ENCODE measurements around the gene GTF3C5. TPM values are rescaled to one million over a fixed set of nuclear protein-coding genes. Genes with fewer than 3 reads are reported as not detected.

The GTF3C5 gene
- total and polyA plus RNA-seq, 12 donors, result 29.4 to 79.1 (median 36.6) TPM

DNA sequence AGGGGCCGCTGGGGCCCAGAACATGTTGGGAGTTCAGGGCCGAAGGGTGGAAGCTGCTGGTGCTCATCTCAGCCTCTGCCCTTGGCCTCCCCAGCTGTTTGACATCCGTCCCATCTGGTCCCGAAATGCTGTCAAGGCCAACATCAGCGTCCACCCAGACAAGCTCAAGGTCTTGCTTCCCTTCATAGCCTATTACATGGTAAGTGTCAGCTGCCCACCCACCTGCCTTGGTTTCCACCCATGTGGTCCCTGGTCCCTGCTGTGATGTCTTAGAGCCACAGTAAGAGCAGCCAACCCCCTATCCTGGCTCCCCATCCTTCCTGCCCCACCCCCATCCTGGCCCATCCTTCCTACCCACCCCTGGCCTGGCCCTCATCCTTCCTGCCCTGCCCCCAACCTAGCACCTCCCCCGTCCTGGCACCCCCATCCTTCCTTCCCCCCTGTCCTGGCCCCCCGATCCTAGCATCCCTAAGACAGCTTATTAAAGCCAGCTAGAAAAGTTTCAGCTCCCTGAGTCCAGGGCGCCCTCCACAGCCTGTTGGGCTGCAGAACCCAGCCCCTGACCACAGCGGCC lies 21.3 kb downstream of the GTF3C5 start:
- DNase-seq, result no peak
- Histone ChIP-seq H3K9me3 (no peaks in the 10 kb centered on the region), H3K27ac (no peak overlapping the region), H3K4me3 (no peak overlapping the region), H3K27me3 (no peaks in the 10 kb centered on the region), H3K36me3 (peaks cover 0 to 98% (median 26%) of the 10 kb centered on the region in 9 donors), H3K4me1 (peaks cover 0 to 25% (median 8%) of the 10 kb centered on the region in 9 donors)
- ATAC-seq, result no peak
- intact Hi-C loops (cut with DNase I), result loop anchor here in 2 of 10 donors (5.0 to 10.0 kb wide), 2 partner anchors 93 to 95 kb away; no protein-coding TSS in a partner anchor
- WGBS, 2 donors, result 90 to 93% methylated on average over 9 of the region's 9 CpGs
- no peak for TF ChIP-seq CTCF (IDR thresholded peaks at IDR 0.05)

DNA sequence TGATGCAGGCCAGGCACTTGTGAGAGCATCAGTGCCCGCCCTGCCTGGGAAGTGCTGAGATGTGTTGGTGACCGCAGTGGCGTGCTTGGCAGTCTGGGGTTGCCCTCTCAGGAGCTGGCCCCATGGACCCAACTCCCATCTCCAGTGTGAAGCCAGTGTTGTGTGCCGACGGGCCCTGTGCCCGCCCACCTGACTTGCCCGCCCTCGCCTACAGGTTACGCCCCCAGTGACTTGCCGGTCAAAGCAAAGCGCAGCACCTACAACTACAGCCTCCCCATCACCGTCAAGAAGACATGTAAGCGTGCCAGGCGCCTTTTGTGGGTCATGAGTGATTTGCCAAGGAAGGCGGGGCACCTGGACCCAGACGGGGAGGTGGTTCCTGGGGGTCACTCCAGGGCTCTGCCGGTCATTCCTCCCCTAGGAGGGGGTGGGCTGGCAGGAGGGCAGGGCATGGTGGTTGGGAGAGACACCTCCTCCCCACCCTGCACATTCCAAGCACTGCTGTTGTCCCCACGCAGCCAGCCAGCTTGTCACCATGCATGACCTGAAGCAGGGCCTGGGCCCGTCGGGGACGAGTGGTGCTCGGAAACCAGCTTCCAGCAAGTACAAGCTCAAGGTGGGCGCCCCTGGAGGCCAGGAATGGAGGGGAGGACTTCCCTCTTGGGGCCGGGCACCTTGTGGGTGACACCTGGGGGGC lies 23.5 kb downstream of the GTF3C5 start:
- WGBS, 2 donors, result 46 to 67% methylated on average over 24 of the region's 24 CpGs
- Histone ChIP-seq H3K4me3 (peak overlapping the region in 1 of 10 donors; percentile 14), H3K4me1 (peaks cover under 1 to 26% (median 13%) of the 10 kb centered on the region in 9 donors), H3K36me3 (peaks cover 0 to 92% (median 26%) of the 10 kb centered on the region in 9 donors), H3K27me3 (no peaks in the 10 kb centered on the region), H3K27ac (peak overlapping the region; percentile 71 to 95 (median 89)), H3K9me3 (no peaks in the 10 kb centered on the region)
- ATAC-seq, result peak; percentile 43 to 81 (median 69)
- TF ChIP-seq CTCF (IDR thresholded peaks at IDR 0.05), result peak in 1 of 9 donors; percentile 12
- peak; percentile 49 to 55 for DNase-seq
- intact Hi-C loops (cut with DNase I), result loop anchor here in 2 of 10 donors (5.0 to 10.0 kb wide), 2 partner anchors 90 to 93 kb away; no protein-coding TSS in a partner anchor

DNA sequence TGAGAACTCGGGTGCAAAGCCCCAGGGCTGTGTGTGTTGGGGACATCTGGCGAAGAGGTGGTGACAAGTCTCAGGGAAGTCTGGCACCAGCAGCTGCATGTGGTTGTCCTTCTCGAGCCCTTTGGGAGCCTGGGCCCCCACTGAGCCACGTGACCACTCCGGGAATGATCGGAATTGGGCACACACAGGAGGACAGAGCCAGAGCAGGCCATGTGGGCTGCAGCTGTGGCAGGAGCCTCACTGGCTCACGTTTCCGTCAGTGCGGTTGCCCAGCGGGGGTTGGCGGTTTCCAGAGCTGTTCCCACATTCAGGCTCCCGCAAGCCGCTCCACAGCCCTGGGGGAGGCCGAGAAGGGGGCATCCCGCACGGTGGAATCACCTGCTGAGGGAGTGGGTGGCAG lies 24.2 kb downstream of the GTF3C5 start:
- peak in 1 of 9 donors; percentile 1 for TF ChIP-seq CTCF (IDR thresholded peaks at IDR 0.05)
- peak; percentile 82 to 95 (median 90) for ATAC-seq
- Histone ChIP-seq H3K9me3 (no peaks in the 10 kb centered on the region), H3K4me3 (no peak overlapping the region), H3K4me1 (peaks cover 7 to 32% (median 19%) of the 10 kb centered on the region in 9 donors), H3K27ac (peak overlapping the region; percentile 71 to 95 (median 89)), H3K36me3 (peaks cover 0 to 85% (median 26%) of the 10 kb centered on the region in 9 donors), H3K27me3 (no peaks in the 10 kb centered on the region)
- peak; percentile 74 to 82 for DNase-seq
- intact Hi-C loops (cut with DNase I), result loop anchor here in 2 of 10 donors (5.0 to 10.0 kb wide), 2 partner anchors 90 to 92 kb away; no protein-coding TSS in a partner anchor
- WGBS, 2 donors, result 37 to 66% methylated on average over 16 of the region's 16 CpGs

- no peak for TF ChIP-seq CTCF (IDR thresholded peaks at IDR 0.05)
- Histone ChIP-seq H3K4me3 (no peak overlapping the region), H3K9me3 (no peaks in the 10 kb centered on the region), H3K27ac (peak overlapping the region in 8 of 10 donors; percentile 74 to 95 (median 92)), H3K4me1 (peaks cover 8 to 40% (median 25%) of the 10 kb centered on the region in 9 donors), H3K27me3 (no peaks in the 10 kb centered on the region), H3K36me3 (peaks cover 0 to 76% (median 22%) of the 10 kb centered on the region in 9 donors)
- DNase-seq (no peak), ATAC-seq (no peak)
- intact Hi-C loops (cut with DNase I), result loop anchor here in 1 of 10 donors (10.0 kb wide), 1 partner anchor 89 kb away; no protein-coding TSS in a partner anchor
- 95 to 96% methylated on average over 17 of the region's 17 CpGs for WGBS, 2 donors
Measured at GRCh38 chr9:133055788-133056420, 25.1 kb downstream of the GTF3C5 start.
